C4-2B (cell line): ENCODE measurements around the gene TP73.

Experiments used
- H3K27ac ChIP-seq: fragments of 450-650 bp; 2 replicates; pipeline ENCODE4 v1.5.1; 2017
- CTCF ChIP-seq: fragments of 450-650 bp; conservative IDR thresholded peaks from 2 replicates; pipeline ENCODE4 v1.5.1; 2017; ENCODE audit warnings: mild to moderate bottlenecking
- ZFX ChIP-seq: fragments of 450-650 bp; IDR thresholded peaks from 2 replicates; pipeline ENCODE4 v1.6.1; 2017

The TP73 gene

GRCh38 chr1:3651930-3652547 lies at the start of gene TP73:
TP73 (plus strand) TSS chr1:3652516; CDS start chr1:3682366, 29,850 bp downstream.
- H3K27ac ChIP-seq, result no peak within 1 kb of the TSS; the same call in 1 of the 2 replicates
- no peak for TF ChIP-seq CTCF
- TF ChIP-seq ZFX, result no peak

DNA sequence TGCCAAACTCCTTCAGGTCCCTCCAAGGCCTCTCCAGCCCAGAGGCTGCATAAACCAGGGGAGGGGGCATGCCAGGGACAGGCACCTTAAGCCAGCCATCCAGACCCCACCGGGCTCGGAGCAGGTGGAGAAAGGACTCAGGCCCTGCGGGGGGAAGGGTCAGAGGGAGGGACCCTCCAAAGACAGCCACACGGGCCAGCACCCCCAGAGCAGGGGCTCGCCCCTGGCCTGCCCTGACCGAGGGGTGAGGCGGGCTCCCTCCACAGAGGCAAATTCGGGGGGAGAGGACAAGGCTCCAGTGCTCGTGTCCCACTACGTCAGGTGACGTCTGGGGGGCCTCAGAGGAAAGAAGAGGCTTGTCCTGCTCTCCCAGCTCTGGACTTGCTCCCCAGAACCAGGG lies 49.2 kb upstream of the TP73 start:
- no peak overlapping the region for H3K27ac ChIP-seq

DNA sequence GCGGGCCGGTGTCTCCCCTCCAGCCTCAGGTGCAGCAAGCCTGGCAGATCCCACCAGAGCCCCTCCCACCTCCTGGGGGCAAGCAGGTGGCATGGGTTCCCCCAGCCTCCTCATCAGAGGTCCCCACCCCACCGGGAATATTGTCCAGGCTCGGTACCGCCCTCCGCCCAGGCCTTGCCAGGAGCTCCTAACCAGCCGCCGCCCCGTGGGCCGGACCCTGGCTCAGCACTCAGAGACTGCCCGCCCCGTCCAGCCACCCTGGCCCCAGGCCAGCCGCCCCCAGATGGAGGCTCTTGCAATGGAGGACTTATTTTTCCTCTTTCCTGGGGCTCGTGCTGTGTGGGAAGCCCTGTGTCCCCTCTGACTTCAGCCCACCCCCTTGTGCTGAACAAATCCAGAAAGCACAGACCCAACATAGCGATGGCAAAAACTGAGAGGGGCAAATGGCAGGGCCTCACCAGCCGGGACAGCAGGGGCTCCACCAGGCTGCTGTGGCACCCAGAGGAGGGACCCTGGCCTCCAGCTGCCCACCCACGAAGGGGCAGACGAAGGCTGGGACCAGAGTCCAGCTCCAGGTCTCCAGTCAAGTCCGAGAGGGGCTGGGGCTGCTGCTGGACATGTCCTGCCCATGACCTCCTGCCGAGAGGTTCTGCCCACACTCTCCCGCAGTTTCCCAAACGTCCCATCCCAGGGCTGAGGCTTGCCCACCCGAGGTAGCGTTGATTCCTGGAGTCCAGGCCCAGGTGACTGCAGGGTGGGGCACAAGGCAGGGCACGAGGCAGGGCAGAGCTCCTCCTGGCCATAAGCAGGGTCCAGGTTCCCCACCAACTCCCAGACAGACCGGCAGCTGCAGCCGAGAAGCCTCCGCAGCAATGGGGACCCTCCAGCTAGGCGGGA lies 48.5 kb upstream of the TP73 start:
- H3K27ac ChIP-seq, result no peak overlapping the region
- no peak for TF ChIP-seq CTCF
- TF ChIP-seq ZFX, result no peak

More for the DNA sequence above, 49.2 kb upstream of the TP73 start:
- no peak for TF ChIP-seq ZFX
- TF ChIP-seq CTCF, result no peak

DNA sequence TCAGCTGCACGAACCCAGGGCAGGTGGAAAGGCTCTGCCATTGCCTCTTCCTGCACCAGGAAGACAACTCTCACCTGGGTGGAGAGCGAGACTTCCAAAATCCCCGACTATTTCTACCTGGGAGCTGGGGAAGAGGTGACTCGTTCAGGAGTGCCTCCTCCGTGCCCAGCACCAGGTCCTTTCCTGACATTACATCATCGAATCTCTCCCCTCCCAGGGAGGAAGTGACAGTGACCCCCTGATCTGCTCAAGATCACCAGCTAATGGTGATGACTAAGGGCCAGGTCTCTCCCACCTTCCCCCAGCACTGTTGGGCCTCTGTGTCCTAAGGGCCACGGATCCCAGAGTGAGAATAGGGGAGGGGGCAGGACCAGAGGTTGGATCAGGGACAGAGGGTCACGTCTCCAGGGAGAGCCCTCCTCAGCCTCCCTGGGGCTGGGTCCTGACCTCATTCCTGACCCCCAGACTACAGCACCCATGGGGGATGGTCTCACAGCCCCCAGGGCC lies 47.8 kb upstream of the TP73 start:
- H3K27ac ChIP-seq, result no peak overlapping the region
- TF ChIP-seq ZFX (no peak), CTCF (no peak)

DNA sequence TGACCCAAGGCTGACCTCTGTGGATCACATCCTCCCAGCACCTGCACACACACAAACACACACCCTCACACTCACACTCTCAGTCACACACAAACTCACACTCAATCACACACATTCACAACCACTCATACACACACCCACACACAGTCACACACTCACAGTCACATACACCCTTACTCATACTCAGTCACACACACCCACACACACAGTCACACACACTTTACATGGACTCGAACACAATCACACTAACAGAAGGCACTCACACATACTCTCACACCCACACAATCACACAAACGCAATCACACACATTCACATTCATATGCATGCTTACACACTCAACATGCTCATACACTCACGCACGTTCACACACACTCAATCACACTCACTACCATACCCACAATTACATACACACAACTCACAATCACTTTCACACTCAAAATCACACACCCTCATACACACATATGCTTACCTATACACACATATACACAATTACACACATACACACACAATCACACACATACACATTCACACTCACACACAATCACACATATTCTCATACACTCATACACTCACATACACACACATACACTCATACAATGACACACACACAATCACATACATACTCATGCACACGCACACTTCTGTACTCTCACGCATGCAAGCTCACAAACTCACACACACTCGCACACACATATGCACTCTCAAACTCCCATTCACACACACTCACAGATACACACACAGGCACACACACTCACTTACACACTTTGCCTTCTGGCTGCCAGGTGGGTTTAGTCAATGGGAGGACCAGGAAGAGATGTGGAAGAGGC lies 47.1 kb upstream of the TP73 start:
- H3K27ac ChIP-seq, result no peak overlapping the region
- no peak for TF ChIP-seq ZFX
- TF ChIP-seq CTCF, result no peak

GRCh38 chr1:3606779-3607702 lies 45.3 kb upstream of the TP73 start:
- no peak overlapping the region for H3K27ac ChIP-seq
- TF ChIP-seq CTCF, result no peak
- TF ChIP-seq ZFX, result no peak
